ENCODE data around the gene C1orf198.

C1orf198 gene

DNA sequence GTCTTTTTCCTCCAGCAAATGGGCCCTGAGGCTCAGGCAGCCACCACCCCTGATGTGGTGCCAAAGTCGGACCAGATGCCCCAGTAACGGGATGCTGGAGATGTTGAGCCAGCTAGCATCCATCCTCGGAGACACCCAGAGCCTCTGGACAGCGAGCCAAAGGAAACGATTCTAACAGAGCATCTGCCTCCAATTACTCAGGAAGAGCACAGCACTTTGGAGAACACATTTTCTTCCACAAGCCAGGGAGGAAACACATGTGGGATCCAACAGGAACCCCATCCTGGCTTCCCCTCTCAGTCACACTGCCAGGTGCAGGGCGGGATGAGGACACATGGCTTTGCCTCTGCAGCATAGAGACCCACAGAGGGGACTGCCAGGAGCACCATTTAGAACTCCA, 44.9 kb downstream of the C1orf198 start:
- DNase-seq, result no peak
- Histone ChIP-seq H3K27me3 (replicated peaks in 2 of 5; ENCODE audit: control insufficient read depth in 4 of 5, insufficient read depth in 5 of 5, low read length in 4 of 5) (peaks cover 0 to 10% (median 3%) of the 10 kb centered on the region in 5 experiments), H3K27ac (ENCODE audit: insufficient read depth in 1 of 2, low read depth in 1 of 2, low read length in 2 of 2, poor library complexity in 1 of 2, severe bottlenecking in 2 of 2) (no peak overlapping the region), H3K4me1 (ENCODE audit: control extremely low read depth in 1 of 4, control insufficient read depth in 4 of 4, insufficient read depth in 4 of 4, low read length in 3 of 4) (no peaks in the 10 kb centered on the region), H3K36me3 (ENCODE audit: control insufficient read depth in 4 of 4, insufficient read depth in 4 of 4, low read length in 3 of 4) (no peaks in the 10 kb centered on the region), H3K9me3 (ENCODE audit: control extremely low read depth in 1 of 5, control insufficient read depth in 4 of 5, insufficient read depth in 2 of 5, low read depth in 1 of 5, low read length in 4 of 5) (no peaks in the 10 kb centered on the region), H3K4me3 (ENCODE audit: control insufficient read depth in 1 of 7, extremely low read depth in 1 of 7, insufficient read depth in 4 of 7, low read depth in 2 of 7, low read length in 6 of 7) (no peak overlapping the region)
- 81% methylated on average over 6 of the region's 6 CpGs for WGBS (ENCODE audit: insufficient coverage)
- POLR2A ChIA-PET, result no interaction called here
- CTCF ChIA-PET, result no interaction called here

GRCh38 chr1:230822092-230822581, 46.2 kb downstream of the C1orf198 start:
- H3K4me1 ChIP-seq (ENCODE audit: control extremely low read depth in 1 of 4, control insufficient read depth in 4 of 4, insufficient read depth in 4 of 4, low read length in 3 of 4), result no peaks in the 10 kb centered on the region
- 91% methylated on average over 13 of the region's 13 CpGs for WGBS (ENCODE audit: insufficient coverage)
- ChIA-PET CTCF (no interaction called here), POLR2A (no interaction called here)
- H3K27me3 ChIP-seq (replicated peaks in 2 of 5; ENCODE audit: control insufficient read depth in 4 of 5, insufficient read depth in 5 of 5, low read length in 4 of 5), result peaks cover 0 to 10% (median 3%) of the 10 kb centered on the region in 5 experiments
- H3K4me3 ChIP-seq (ENCODE audit: control insufficient read depth in 1 of 7, extremely low read depth in 1 of 7, insufficient read depth in 4 of 7, low read depth in 2 of 7, low read length in 6 of 7), result no peak overlapping the region
- H3K9me3 ChIP-seq (ENCODE audit: control extremely low read depth in 1 of 5, control insufficient read depth in 4 of 5, insufficient read depth in 2 of 5, low read depth in 1 of 5, low read length in 4 of 5), result no peaks in the 10 kb centered on the region
- no peaks in the 10 kb centered on the region for H3K36me3 ChIP-seq (ENCODE audit: control insufficient read depth in 4 of 4, insufficient read depth in 4 of 4, low read length in 3 of 4)
- no peak for DNase-seq
- no peak overlapping the region for H3K27ac ChIP-seq (ENCODE audit: insufficient read depth in 1 of 2, low read depth in 1 of 2, low read length in 2 of 2, poor library complexity in 1 of 2, severe bottlenecking in 2 of 2)

GRCh38 chr1:230821346-230821745, 47.0 kb downstream of the C1orf198 start:
- no peaks in the 10 kb centered on the region for H3K36me3 ChIP-seq (ENCODE audit: control insufficient read depth in 4 of 4, insufficient read depth in 4 of 4, low read length in 3 of 4)
- ChIA-PET POLR2A (no interaction called here), CTCF (no interaction called here)
- 87% methylated on average over 4 of the region's 4 CpGs for WGBS (ENCODE audit: insufficient coverage)
- H3K4me3 ChIP-seq (ENCODE audit: control insufficient read depth in 1 of 7, extremely low read depth in 1 of 7, insufficient read depth in 4 of 7, low read depth in 2 of 7, low read length in 6 of 7), result no peak overlapping the region
- no peak overlapping the region for H3K27ac ChIP-seq (ENCODE audit: insufficient read depth in 1 of 2, low read depth in 1 of 2, low read length in 2 of 2, poor library complexity in 1 of 2, severe bottlenecking in 2 of 2)
- DNase-seq, result no peak
- H3K27me3 ChIP-seq (replicated peaks in 2 of 5; ENCODE audit: control insufficient read depth in 4 of 5, insufficient read depth in 5 of 5, low read length in 4 of 5), result peaks cover 0 to 10% (median 3%) of the 10 kb centered on the region in 5 experiments
- no peaks in the 10 kb centered on the region for H3K9me3 ChIP-seq (ENCODE audit: control extremely low read depth in 1 of 5, control insufficient read depth in 4 of 5, insufficient read depth in 2 of 5, low read depth in 1 of 5, low read length in 4 of 5)
- H3K4me1 ChIP-seq (ENCODE audit: control extremely low read depth in 1 of 4, control insufficient read depth in 4 of 4, insufficient read depth in 4 of 4, low read length in 3 of 4), result no peaks in the 10 kb centered on the region

- no peak overlapping the region for H3K27ac ChIP-seq (ENCODE audit: insufficient read depth in 1 of 2, low read depth in 1 of 2, low read length in 2 of 2, poor library complexity in 1 of 2, severe bottlenecking in 2 of 2)
- no peaks in the 10 kb centered on the region for H3K4me1 ChIP-seq (ENCODE audit: control extremely low read depth in 1 of 4, control insufficient read depth in 4 of 4, insufficient read depth in 4 of 4, low read length in 3 of 4)
- POLR2A ChIA-PET, result no interaction called here
- no peaks in the 10 kb centered on the region for H3K9me3 ChIP-seq (ENCODE audit: control extremely low read depth in 1 of 5, control insufficient read depth in 4 of 5, insufficient read depth in 2 of 5, low read depth in 1 of 5, low read length in 4 of 5)
- H3K27me3 ChIP-seq (replicated peaks in 2 of 5; ENCODE audit: control insufficient read depth in 4 of 5, insufficient read depth in 5 of 5, low read length in 4 of 5), result peaks cover 0 to 9% (median 0%) of the 10 kb centered on the region in 5 experiments
- CTCF ChIA-PET, result no interaction called here
- no peaks in the 10 kb centered on the region for H3K36me3 ChIP-seq (ENCODE audit: control insufficient read depth in 4 of 4, insufficient read depth in 4 of 4, low read length in 3 of 4)
- 100% methylated on average over 4 of the region's 4 CpGs for WGBS (ENCODE audit: insufficient coverage)
- DNase-seq, result no peak
- H3K4me3 ChIP-seq (ENCODE audit: control insufficient read depth in 1 of 7, extremely low read depth in 1 of 7, insufficient read depth in 4 of 7, low read depth in 2 of 7, low read length in 6 of 7), result no peak overlapping the region
Measured at GRCh38 chr1:230820568-230820967, 47.8 kb downstream of the C1orf198 start.

GRCh38 chr1:230819976-230820375, 48.3 kb downstream of the C1orf198 start:
- CTCF ChIA-PET, result no interaction called here

DNA sequence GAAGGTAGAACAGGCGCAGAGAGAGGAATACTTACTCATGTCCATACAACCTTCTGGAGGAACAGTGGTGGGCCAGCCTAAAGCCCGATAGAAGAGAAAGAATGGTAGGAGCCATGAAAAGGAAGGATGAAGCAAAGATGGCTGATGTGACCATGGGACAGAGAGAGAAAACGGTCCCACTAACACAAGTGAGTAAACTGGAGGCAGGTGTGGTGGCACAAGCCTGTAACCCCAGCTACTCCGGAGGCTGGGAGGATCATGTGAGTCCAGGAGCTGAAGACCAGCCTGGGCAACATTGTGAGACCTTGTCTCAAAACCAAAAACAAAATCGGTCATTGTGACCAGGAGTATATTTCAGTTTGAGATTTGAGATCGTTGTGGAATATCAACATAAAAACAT, 49.4 kb downstream of the C1orf198 start:
- ChIA-PET CTCF (no interaction called here), POLR2A (no interaction called here)
- H3K4me3 ChIP-seq (ENCODE audit: control insufficient read depth in 1 of 7, extremely low read depth in 1 of 7, insufficient read depth in 4 of 7, low read depth in 2 of 7, low read length in 6 of 7), result no peak overlapping the region
- H3K9me3 ChIP-seq (ENCODE audit: control extremely low read depth in 1 of 5, control insufficient read depth in 4 of 5, insufficient read depth in 2 of 5, low read depth in 1 of 5, low read length in 4 of 5), result peaks cover 0 to 1% (median 0%) of the 10 kb centered on the region in 5 experiments
- DNase-seq, result no peak
- H3K4me1 ChIP-seq (ENCODE audit: control extremely low read depth in 1 of 4, control insufficient read depth in 4 of 4, insufficient read depth in 4 of 4, low read length in 3 of 4), result no peaks in the 10 kb centered on the region
- 98% methylated on average over 4 of the region's 6 CpGs for WGBS (ENCODE audit: insufficient coverage)
- H3K36me3 ChIP-seq (ENCODE audit: control insufficient read depth in 4 of 4, insufficient read depth in 4 of 4, low read length in 3 of 4), result no peaks in the 10 kb centered on the region
- H3K27ac ChIP-seq (ENCODE audit: insufficient read depth in 1 of 2, low read depth in 1 of 2, low read length in 2 of 2, poor library complexity in 1 of 2, severe bottlenecking in 2 of 2), result no peak overlapping the region
- H3K27me3 ChIP-seq (replicated peaks in 2 of 5; ENCODE audit: control insufficient read depth in 4 of 5, insufficient read depth in 5 of 5, low read length in 4 of 5), result peaks cover 0 to 10% (median 0%) of the 10 kb centered on the region in 5 experiments

More at GRCh38 chr1:230819976-230820375, 48.3 kb downstream of the C1orf198 start:
- Histone ChIP-seq H3K27me3 (replicated peaks in 2 of 5; ENCODE audit: control insufficient read depth in 4 of 5, insufficient read depth in 5 of 5, low read length in 4 of 5) (peaks cover 0 to 10% (median 0%) of the 10 kb centered on the region in 5 experiments), H3K27ac (ENCODE audit: insufficient read depth in 1 of 2, low read depth in 1 of 2, low read length in 2 of 2, poor library complexity in 1 of 2, severe bottlenecking in 2 of 2) (no peak overlapping the region), H3K9me3 (ENCODE audit: control extremely low read depth in 1 of 5, control insufficient read depth in 4 of 5, insufficient read depth in 2 of 5, low read depth in 1 of 5, low read length in 4 of 5) (no peaks in the 10 kb centered on the region), H3K4me1 (ENCODE audit: control extremely low read depth in 1 of 4, control insufficient read depth in 4 of 4, insufficient read depth in 4 of 4, low read length in 3 of 4) (no peaks in the 10 kb centered on the region), H3K36me3 (ENCODE audit: control insufficient read depth in 4 of 4, insufficient read depth in 4 of 4, low read length in 3 of 4) (no peaks in the 10 kb centered on the region), H3K4me3 (ENCODE audit: control insufficient read depth in 1 of 7, extremely low read depth in 1 of 7, insufficient read depth in 4 of 7, low read depth in 2 of 7, low read length in 6 of 7) (no peak overlapping the region)
- POLR2A ChIA-PET, result no interaction called here
- DNase-seq, result no peak
- WGBS (ENCODE audit: insufficient coverage), result 96% methylated on average over 4 of the region's 4 CpGs

- peaks cover 0 to 5% (median 0%) of the 10 kb centered on the region in 5 experiments for H3K9me3 ChIP-seq (ENCODE audit: control extremely low read depth in 1 of 5, control insufficient read depth in 4 of 5, insufficient read depth in 2 of 5, low read depth in 1 of 5, low read length in 4 of 5)
- WGBS (ENCODE audit: insufficient coverage), result no CpG with 5 or more reads among the region's 1 CpG
Measured at GRCh38 chr1:230818367-230818766, 50.0 kb downstream of the C1orf198 start.

More at GRCh38 chr1:230818367-230818766, 50.0 kb downstream of the C1orf198 start:
- peaks cover 0 to 10% (median 0%) of the 10 kb centered on the region in 5 experiments for H3K27me3 ChIP-seq (replicated peaks in 2 of 5; ENCODE audit: control insufficient read depth in 4 of 5, insufficient read depth in 5 of 5, low read length in 4 of 5)
- no peaks in the 10 kb centered on the region for H3K36me3 ChIP-seq (ENCODE audit: control insufficient read depth in 4 of 4, insufficient read depth in 4 of 4, low read length in 3 of 4)
- DNase-seq, result no peak
- ChIA-PET CTCF (no interaction called here), POLR2A (no interaction called here)
- H3K4me1 ChIP-seq (ENCODE audit: control extremely low read depth in 1 of 4, control insufficient read depth in 4 of 4, insufficient read depth in 4 of 4, low read length in 3 of 4), result no peaks in the 10 kb centered on the region
- no peak overlapping the region for H3K27ac ChIP-seq (ENCODE audit: insufficient read depth in 1 of 2, low read depth in 1 of 2, low read length in 2 of 2, poor library complexity in 1 of 2, severe bottlenecking in 2 of 2)
- no peak overlapping the region for H3K4me3 ChIP-seq (ENCODE audit: control insufficient read depth in 1 of 7, extremely low read depth in 1 of 7, insufficient read depth in 4 of 7, low read depth in 2 of 7, low read length in 6 of 7)

All from common myeloid progenitor, CD34-positive (primary cell).